GM06990 (cell line): Measurements from ENCODE around the gene RANBP17.

Source experiments
- DNase-seq: peaks from one replicate; pipeline ENCODE4 v3.0.0-alpha.2; 2011; ENCODE audit not compliant: insufficient read length; ENCODE audit errors: extremely low read depth
- H3K27me3 ChIP-seq: replicated peaks from 2 replicates; pipeline ENCODE4 v1.6.0; 2011; ENCODE audit warnings: low read length; ENCODE audit not compliant: control insufficient read depth, insufficient read depth
- H3K36me3 ChIP-seq: 2 replicates; pipeline ENCODE4 v1.5.1; 2011; ENCODE audit warnings: low read length; ENCODE audit not compliant: control insufficient read depth, insufficient read depth
- H3K4me3 ChIP-seq: replicated peaks from 2 replicates; pipeline ENCODE4 v1.5.1; 2011; ENCODE audit warnings: low read depth, mild to moderate bottlenecking, control low read depth, low read length
- TF ChIP-seq, protein P1 (sequence below): IDR thresholded peaks from 2 replicates; pipeline ENCODE4 v1.5.1; 2011; ENCODE audit warnings: low read length, control low read depth, mild to moderate bottlenecking, inconsistent platforms; ENCODE audit not compliant: insufficient read depth, poor library complexity, severe bottlenecking

Gene RANBP17

DNA sequence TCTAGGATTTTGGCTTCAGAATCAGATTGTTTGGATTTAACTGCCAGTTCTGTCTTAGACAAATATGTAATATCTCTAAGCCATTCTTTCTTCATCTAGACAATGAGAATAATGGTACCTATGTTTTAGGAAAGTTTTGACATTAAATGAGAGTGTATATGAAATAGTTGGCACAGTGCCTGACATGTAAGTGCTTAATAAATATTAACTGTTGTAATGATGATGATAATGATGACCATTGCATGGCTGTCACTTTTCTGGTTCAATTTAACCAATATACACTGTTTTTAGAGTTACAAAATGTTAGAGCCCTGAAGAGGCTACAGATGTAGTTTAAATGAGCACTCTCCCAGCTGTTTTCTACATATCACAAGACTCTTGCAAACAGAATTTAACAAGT lies 131.7 kb downstream of the RANBP17 start:
- Histone ChIP-seq H3K4me3 (no peak overlapping the region), H3K27me3 (no peaks in the 10 kb centered on the region), H3K36me3 (no peaks in the 10 kb centered on the region)
- TF ChIP-seq, protein P1, sequence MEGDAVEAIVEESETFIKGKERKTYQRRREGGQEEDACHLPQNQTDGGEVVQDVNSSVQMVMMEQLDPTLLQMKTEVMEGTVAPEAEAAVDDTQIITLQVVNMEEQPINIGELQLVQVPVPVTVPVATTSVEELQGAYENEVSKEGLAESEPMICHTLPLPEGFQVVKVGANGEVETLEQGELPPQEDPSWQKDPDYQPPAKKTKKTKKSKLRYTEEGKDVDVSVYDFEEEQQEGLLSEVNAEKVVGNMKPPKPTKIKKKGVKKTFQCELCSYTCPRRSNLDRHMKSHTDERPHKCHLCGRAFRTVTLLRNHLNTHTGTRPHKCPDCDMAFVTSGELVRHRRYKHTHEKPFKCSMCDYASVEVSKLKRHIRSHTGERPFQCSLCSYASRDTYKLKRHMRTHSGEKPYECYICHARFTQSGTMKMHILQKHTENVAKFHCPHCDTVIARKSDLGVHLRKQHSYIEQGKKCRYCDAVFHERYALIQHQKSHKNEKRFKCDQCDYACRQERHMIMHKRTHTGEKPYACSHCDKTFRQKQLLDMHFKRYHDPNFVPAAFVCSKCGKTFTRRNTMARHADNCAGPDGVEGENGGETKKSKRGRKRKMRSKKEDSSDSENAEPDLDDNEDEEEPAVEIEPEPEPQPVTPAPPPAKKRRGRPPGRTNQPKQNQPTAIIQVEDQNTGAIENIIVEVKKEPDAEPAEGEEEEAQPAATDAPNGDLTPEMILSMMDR = no peak
- no peak for DNase-seq

DNA sequence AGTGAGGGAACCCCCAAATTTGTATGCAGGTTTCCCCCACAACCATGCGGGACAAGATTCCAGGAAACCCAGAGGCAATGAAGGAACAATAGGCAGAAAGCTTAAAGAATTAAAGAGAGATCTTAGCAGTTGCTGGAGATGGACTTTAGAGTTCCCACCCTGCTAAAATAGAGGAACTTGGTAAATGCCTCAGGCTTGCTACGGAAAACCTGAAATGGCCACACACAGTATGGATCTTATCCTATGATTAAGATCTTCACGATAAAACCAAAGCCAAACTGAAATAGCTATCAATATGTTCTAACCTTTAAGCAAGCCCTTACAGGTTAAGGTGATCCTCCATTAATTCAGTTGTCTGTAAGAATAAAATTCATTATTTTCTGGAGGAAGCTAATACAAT lies 148.3 kb downstream of the RANBP17 start:
- Histone ChIP-seq H3K27me3 (no peaks in the 10 kb centered on the region), H3K36me3 (no peaks in the 10 kb centered on the region), H3K4me3 (no peak overlapping the region)
- TF ChIP-seq, protein P1 = no peak
- DNase-seq = no peak

DNA sequence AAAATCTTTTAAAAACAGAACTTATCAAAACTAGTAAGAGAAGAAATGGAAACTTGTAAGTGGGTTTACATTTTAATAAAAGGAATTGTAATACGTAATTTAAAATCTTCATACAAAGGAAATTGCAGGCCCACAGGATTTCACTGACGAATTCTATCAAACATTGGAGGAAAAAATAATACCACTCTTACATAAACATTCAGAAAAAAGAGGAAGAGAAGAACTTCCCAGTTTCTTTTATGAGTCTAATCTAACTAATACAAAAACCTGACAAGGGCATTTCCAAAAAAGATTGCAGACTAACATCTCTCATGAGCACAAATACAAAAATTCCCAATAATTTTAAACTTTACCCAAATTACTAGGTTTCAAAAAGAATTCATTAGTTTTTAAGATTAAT lies 149.0 kb downstream of the RANBP17 start:
- H3K36me3 ChIP-seq = no peaks in the 10 kb centered on the region
- H3K27me3 ChIP-seq = no peaks in the 10 kb centered on the region
- H3K4me3 ChIP-seq = no peak overlapping the region
- TF ChIP-seq, protein P1 = no peak
- DNase-seq = no peak

DNA sequence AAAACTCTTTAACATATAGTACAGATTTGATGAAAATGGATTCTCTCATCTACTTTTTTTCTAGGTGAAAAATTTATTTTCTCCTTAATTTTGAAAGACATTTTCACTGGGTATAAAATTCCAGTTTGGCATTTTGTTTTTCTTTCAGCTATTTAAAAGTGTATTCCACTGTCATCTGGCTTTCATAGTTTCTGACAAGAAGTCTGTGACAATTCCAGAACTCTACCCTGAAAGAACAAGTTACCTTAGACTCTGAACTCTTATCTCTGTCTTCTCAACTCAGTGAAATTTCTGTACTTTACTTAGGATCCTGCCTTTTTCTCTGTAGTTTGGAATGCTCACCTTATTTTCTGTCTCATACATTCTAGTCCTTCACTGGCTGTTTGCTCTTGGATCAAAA lies 161.7 kb downstream of the RANBP17 start:
- no peaks in the 10 kb centered on the region for H3K27me3 ChIP-seq
- no peaks in the 10 kb centered on the region for H3K36me3 ChIP-seq
- no peak overlapping the region for H3K4me3 ChIP-seq
- no peak for DNase-seq
- TF ChIP-seq, protein P1 = no peak

DNA sequence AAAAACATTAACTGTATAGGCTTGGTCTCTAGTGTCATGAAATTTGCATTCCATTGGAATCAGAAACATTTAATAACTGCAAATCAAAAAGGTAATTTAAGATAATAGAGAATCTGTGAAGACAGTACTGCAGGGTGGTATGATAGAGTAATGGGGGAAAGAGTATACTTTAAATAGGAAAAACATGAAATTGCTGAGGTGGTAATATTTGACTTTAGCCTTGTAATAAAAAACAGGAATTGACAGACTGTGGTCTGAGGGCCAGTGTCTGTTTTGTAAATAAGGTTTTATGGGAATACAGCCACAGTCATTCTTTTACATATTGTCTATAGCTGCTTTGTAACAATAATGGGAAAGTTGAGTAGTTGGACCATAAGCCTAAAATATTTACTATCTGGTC lies 162.3 kb downstream of the RANBP17 start:
- no peak for DNase-seq
- no peak overlapping the region for H3K4me3 ChIP-seq
- no peaks in the 10 kb centered on the region for H3K36me3 ChIP-seq
- TF ChIP-seq, protein P1 = no peak
- no peaks in the 10 kb centered on the region for H3K27me3 ChIP-seq

DNA sequence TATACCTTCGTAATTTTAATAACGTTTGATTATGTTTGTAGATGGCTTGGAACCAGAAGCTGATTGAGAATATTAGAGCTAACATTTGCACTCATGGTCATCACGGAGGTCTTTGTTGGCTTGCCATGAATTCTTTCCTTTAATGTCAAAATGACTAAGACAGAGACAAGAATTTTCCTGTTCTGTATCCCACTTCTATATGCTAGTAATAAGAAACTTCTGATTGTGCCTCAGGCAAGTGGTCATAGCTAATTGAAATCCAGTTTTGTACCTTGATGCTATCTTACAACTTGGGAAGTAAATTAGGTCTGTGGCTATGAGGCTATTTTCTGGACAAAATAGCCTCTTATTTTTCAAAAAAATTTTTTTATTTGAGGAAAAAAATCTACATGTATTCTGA lies 167.6 kb downstream of the RANBP17 start:
- no peaks in the 10 kb centered on the region; the same call in 1 of the 2 replicates for H3K27me3 ChIP-seq
- DNase-seq = no peak
- no peaks in the 10 kb centered on the region for H3K36me3 ChIP-seq
- TF ChIP-seq, protein P1 = no peak
- H3K4me3 ChIP-seq = no peak overlapping the region
